Panc1 (cell line): ENCODE measurements around the gene KIAA1755. TPM values are rescaled to one million over a fixed set of nuclear protein-coding genes. Genes with fewer than 3 reads are reported as not detected.

ENCODE experiments used
- ATAC-seq: fragments of 200-7000 bp; cut with Tn5 transposase; 2 replicates; pipeline ENCODE4 v1.9.1; 2020; ENCODE audit warnings: mild to moderate bottlenecking, moderate library complexity
- BruUV-seq: library from RNA; stranded (reverse); fragments of 400-500 nt; replicated peaks from 2 replicates; lab custom pipeline; 2021; lab: Mats Ljungman, UMichigan
- CTCF ChIA-PET: fragments of 300-600 bp; sonication (Branson Sonifier 250); formaldehyde crosslinking; loops from one replicate; lab custom pipeline; 2022; ENCODE audit warnings: antibody characterized with exemption; lab: Charles Lee
- POLR2A ChIA-PET: fragments of 300-600 bp; sonication (Branson Sonifier 250); formaldehyde crosslinking; loops from one replicate; lab custom pipeline; 2022; ENCODE audit warnings: antibody characterized with exemption; lab: Charles Lee
- DNase-seq: peaks from one replicate; pipeline ENCODE4 v3.0.0-alpha.2; 2010; ENCODE audit warnings: low read depth, low spot score
- H3K27ac ChIP-seq: 2 replicates; pipeline ENCODE4 v1.5.1; 2011; ENCODE audit warnings: mild to moderate bottlenecking, low read length, inconsistent platforms
- H3K27me3 ChIP-seq: fragments of 200-500 bp; sonication (Bioruptor generic); 2 replicates; pipeline ENCODE4 v1.6.0; 2014; ENCODE audit warnings: low read length, inconsistent platforms; ENCODE audit not compliant: control insufficient read depth, insufficient read depth
- H3K36me3 ChIP-seq: fragments of 200-500 bp; sonication (Bioruptor generic); 2 replicates; pipeline ENCODE4 v1.5.1; 2014; ENCODE audit warnings: inconsistent platforms, mild to moderate bottlenecking, low read length, moderate library complexity; ENCODE audit not compliant: control insufficient read depth, insufficient read depth
- H3K4me1 ChIP-seq: 2 replicates; pipeline ENCODE4 v1.5.1; 2011; ENCODE audit warnings: inconsistent platforms, mild to moderate bottlenecking, low read length, moderate library complexity; ENCODE audit not compliant: control insufficient read depth, insufficient read depth
- H3K4me3 ChIP-seq, 2 experiments: 2 replicates each; pipeline ENCODE4 v1.5.1; 2011 to 2012; ENCODE audit warnings: low read depth in 2 of 2, low read length in 2 of 2, mild to moderate bottlenecking in 2 of 2, inconsistent platforms in 1 of 2, moderate library complexity in 1 of 2
- H3K9me3 ChIP-seq: fragments of 200-500 bp; sonication (Bioruptor generic); 2 replicates; pipeline ENCODE4 v1.5.1; 2014; ENCODE audit warnings: low read depth, mild to moderate bottlenecking, inconsistent platforms, low read length, moderate library complexity; ENCODE audit not compliant: control insufficient read depth, insufficient read depth
- POLR2AphosphoS5 ChIP-seq: IDR thresholded peaks from 2 replicates; pipeline ENCODE4 v1.6.1; 2012; ENCODE audit warnings: mild to moderate bottlenecking, low read depth, low read length, moderate library complexity
- SIN3A ChIP-seq: IDR thresholded peaks from 2 replicates; pipeline ENCODE4 v1.6.1; 2012; ENCODE audit warnings: low read depth, mild to moderate bottlenecking, low read length, moderate library complexity, borderline replicate concordance; ENCODE audit not compliant: insufficient read depth
- TCF7L2 ChIP-seq: IDR thresholded peaks from 2 replicates; pipeline ENCODE4 v1.6.1; 2011; ENCODE audit warnings: mild to moderate bottlenecking, low read depth, low read length, inconsistent platforms
- in situ Hi-C: cut with HindIII; loops from 2 replicates; pipeline ENCODE4 v1.10.0; 2016; ENCODE audit warnings: low sequenced_read_pairs, low pct_unique_long_range_greater_than_20kb
- intact Hi-C: fragments of 100-400 bp; cut with micrococcal nuclease; formaldehyde crosslinking; loops from one replicate; pipeline ENCODE4 v1.10.0; 2022; ENCODE audit not compliant: unreplicated experiment
- total RNA-seq: library from RNA; stranded (reverse); gene quantifications from one replicate; pipeline ENCODE4 v1.2.1, GENCODE V29; 2021; ENCODE audit not compliant: unreplicated experiment
- TF ChIP-seq, protein P1 (sequence below): fragments of 450-650 bp; IDR thresholded peaks from 2 replicates; pipeline ENCODE4 v1.5.1; 2017; ENCODE audit warnings: mild to moderate bottlenecking
- TF ChIP-seq, protein P2 (sequence below), 2 experiments: IDR thresholded peaks; 2 replicates each; pipeline ENCODE4 v1.6.1; 2011 to 2012; ENCODE audit warnings: low read depth in 2 of 2, control low read depth in 1 of 2, low read length in 1 of 2, mild to moderate bottlenecking in 1 of 2, moderate library complexity in 1 of 2; ENCODE audit not compliant: insufficient read depth in 1 of 2

Gene KIAA1755
- total RNA-seq, 1 experiment from 2014 or later = 0.08 TPM

DNA sequence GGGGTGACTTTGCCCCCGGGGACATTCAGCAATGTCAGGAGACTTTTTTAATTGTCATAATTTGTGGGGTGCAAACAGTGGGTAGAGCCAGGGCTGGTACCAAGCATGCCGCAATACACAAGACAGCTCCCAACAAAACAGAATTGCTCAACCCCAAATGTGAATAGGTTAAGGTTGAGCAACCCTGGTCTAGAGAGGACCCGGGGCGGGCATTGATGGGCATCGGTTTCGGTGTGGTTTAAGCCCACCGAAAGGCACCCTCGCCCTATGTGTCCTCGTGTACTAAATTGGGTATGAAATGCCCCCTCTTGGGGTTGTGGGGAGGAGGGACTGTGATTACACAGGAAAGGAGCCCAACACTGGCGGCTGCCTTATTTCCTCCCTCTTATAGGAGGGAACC, 36.0 kb downstream of the KIAA1755 start:
- Histone ChIP-seq H3K4me3 (no peak overlapping the region), H3K27ac (no peak overlapping the region), H3K36me3 (no peaks in the 10 kb centered on the region), H3K27me3 (no peaks in the 10 kb centered on the region), H3K9me3 (no peaks in the 10 kb centered on the region), H3K4me1 (no peaks in the 10 kb centered on the region; the same call in 1 of the 2 replicates)
- no peak for ATAC-seq
- in situ Hi-C loops (no loop called here), intact Hi-C loops (loop anchor here (5.0 kb wide), 1 partner anchor 152 kb away; no protein-coding TSS in a partner anchor)
- CTCF ChIA-PET = no interaction called here
- no TSS peak for BruUV-seq
- DNase-seq = no peak
- POLR2A ChIA-PET = no interaction called here
- no peak for TF ChIP-seq TCF7L2
- TF ChIP-seq SIN3A = no peak
- TF ChIP-seq, protein P1, sequence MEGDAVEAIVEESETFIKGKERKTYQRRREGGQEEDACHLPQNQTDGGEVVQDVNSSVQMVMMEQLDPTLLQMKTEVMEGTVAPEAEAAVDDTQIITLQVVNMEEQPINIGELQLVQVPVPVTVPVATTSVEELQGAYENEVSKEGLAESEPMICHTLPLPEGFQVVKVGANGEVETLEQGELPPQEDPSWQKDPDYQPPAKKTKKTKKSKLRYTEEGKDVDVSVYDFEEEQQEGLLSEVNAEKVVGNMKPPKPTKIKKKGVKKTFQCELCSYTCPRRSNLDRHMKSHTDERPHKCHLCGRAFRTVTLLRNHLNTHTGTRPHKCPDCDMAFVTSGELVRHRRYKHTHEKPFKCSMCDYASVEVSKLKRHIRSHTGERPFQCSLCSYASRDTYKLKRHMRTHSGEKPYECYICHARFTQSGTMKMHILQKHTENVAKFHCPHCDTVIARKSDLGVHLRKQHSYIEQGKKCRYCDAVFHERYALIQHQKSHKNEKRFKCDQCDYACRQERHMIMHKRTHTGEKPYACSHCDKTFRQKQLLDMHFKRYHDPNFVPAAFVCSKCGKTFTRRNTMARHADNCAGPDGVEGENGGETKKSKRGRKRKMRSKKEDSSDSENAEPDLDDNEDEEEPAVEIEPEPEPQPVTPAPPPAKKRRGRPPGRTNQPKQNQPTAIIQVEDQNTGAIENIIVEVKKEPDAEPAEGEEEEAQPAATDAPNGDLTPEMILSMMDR = no peak
- no peak for TF ChIP-seq POLR2AphosphoS5
- TF ChIP-seq, protein P2, sequence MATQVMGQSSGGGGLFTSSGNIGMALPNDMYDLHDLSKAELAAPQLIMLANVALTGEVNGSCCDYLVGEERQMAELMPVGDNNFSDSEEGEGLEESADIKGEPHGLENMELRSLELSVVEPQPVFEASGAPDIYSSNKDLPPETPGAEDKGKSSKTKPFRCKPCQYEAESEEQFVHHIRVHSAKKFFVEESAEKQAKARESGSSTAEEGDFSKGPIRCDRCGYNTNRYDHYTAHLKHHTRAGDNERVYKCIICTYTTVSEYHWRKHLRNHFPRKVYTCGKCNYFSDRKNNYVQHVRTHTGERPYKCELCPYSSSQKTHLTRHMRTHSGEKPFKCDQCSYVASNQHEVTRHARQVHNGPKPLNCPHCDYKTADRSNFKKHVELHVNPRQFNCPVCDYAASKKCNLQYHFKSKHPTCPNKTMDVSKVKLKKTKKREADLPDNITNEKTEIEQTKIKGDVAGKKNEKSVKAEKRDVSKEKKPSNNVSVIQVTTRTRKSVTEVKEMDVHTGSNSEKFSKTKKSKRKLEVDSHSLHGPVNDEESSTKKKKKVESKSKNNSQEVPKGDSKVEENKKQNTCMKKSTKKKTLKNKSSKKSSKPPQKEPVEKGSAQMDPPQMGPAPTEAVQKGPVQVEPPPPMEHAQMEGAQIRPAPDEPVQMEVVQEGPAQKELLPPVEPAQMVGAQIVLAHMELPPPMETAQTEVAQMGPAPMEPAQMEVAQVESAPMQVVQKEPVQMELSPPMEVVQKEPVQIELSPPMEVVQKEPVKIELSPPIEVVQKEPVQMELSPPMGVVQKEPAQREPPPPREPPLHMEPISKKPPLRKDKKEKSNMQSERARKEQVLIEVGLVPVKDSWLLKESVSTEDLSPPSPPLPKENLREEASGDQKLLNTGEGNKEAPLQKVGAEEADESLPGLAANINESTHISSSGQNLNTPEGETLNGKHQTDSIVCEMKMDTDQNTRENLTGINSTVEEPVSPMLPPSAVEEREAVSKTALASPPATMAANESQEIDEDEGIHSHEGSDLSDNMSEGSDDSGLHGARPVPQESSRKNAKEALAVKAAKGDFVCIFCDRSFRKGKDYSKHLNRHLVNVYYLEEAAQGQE (IDR thresholded peaks at IDR 0.05; ENCODE audit: insufficient read depth in 1 of 2, low read depth in 2 of 2, low read length in 1 of 2) = no peak

- POLR2A ChIA-PET = interaction anchor here (0.6 kb wide), 1 partner anchor 57 kb away, joined by 4 read pairs; no protein-coding TSS in a partner anchor
- BruUV-seq = no TSS peak
These were observed 36.8 kb downstream of the KIAA1755 start for GRCh38 chr20:38223743-38224100.

More at GRCh38 chr20:38223743-38224100, 36.8 kb downstream of the KIAA1755 start:
- DNase-seq = no peak
- H3K27me3 ChIP-seq = no peaks in the 10 kb centered on the region
- H3K4me1 ChIP-seq = no peaks in the 10 kb centered on the region; the same call in 1 of the 2 replicates
- no peaks in the 10 kb centered on the region for H3K36me3 ChIP-seq
- ATAC-seq = no peak
- intact Hi-C loops (loop anchor here (5.0 kb wide), 1 partner anchor 151 kb away; no protein-coding TSS in a partner anchor), in situ Hi-C loops (no loop called here)
- no peak for TF ChIP-seq TCF7L2
- TF ChIP-seq POLR2AphosphoS5 = no peak
- no peak for TF ChIP-seq SIN3A
- TF ChIP-seq, protein P2 (IDR thresholded peaks at IDR 0.05; ENCODE audit: insufficient read depth in 1 of 2, low read depth in 2 of 2, low read length in 1 of 2) = no peak
- TF ChIP-seq, protein P1 = no peak
- no peaks in the 10 kb centered on the region for H3K9me3 ChIP-seq
- no peak overlapping the region for H3K27ac ChIP-seq
- CTCF ChIA-PET = interaction anchor here (0.7 kb wide), 1 partner anchor 166 kb away, joined by 3 read pairs; no protein-coding TSS in a partner anchor
- no peak overlapping the region for H3K4me3 ChIP-seq
